ENCODE measurements around the gene ISOC1.

ISOC1 gene

DNA sequence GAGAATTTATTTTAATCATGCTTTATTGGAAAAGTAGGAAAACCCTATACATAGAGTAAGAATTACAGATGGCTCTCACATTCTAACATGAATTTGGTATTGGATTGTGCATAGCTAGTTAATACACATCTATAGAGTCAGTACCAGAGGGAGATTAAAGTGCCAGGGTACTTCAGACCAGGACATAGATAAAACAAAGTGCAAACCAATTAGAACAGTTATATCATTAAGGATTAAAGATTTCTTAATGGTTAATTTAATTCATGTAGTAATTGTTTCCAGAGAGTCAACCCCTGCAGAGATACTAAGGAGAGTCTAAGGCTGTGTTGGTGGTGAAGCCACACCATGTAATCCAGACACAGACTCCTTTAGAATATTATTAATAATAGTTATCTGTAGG lies 8.8 kb downstream of the ISOC1 start:
- no peak for TF ChIP-seq GATA1 (IDR thresholded peaks at IDR 0.05; ENCODE audit: low read depth, low read length)
- no peak for TF ChIP-seq POLR2A (IDR thresholded peaks at IDR 0.05; ENCODE audit: low read length)
- DNase-seq = no peak

- DNase-seq = no peak
- TF ChIP-seq GATA1 (IDR thresholded peaks at IDR 0.05; ENCODE audit: low read depth, low read length) = no peak
- no peak for TF ChIP-seq POLR2A (IDR thresholded peaks at IDR 0.05; ENCODE audit: low read length)
Observed at GRCh38 chr5:129104915-129105455, 10.4 kb downstream of the ISOC1 start.

- TF ChIP-seq POLR2A (IDR thresholded peaks at IDR 0.05; ENCODE audit: low read length) (no peak), GATA1 (IDR thresholded peaks at IDR 0.05; ENCODE audit: low read depth, low read length) (no peak)
- DNase-seq = no peak
Observed at GRCh38 chr5:129107637-129108036, 13.1 kb downstream of the ISOC1 start.

DNA sequence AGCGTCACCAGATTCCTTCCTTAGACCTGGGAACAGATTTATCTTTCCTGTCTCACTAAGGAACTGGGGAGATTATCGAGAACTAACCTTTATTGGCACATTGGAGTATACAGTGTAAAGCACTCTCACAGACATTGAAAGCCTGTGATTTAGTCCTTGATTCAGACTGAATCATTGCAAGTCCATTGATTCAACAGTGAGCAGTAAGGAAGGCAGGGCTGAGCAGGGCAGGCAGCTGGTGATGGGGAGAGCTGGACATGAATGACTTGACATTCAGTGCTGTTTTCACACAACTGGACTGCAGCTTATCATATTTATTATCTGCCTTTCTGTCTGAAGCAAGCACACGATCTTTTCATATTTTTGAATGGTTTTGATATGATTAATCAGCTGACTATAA lies 16.2 kb downstream of the ISOC1 start:
- TF ChIP-seq GATA1 (IDR thresholded peaks at IDR 0.05; ENCODE audit: low read depth, low read length) (no peak), POLR2A (IDR thresholded peaks at IDR 0.05; ENCODE audit: low read length) (no peak)
- no peak for DNase-seq

- DNase-seq = no peak
- TF ChIP-seq GATA1 (IDR thresholded peaks at IDR 0.05; ENCODE audit: low read depth, low read length) (no peak), POLR2A (IDR thresholded peaks at IDR 0.05; ENCODE audit: low read length) (no peak)
Observed at GRCh38 chr5:129111351-129111750, 16.8 kb downstream of the ISOC1 start.

GRCh38 chr5:129112295-129112694 lies 17.7 kb downstream of the ISOC1 start:
- no peak for TF ChIP-seq POLR2A (IDR thresholded peaks at IDR 0.05; ENCODE audit: low read length)
- no peak for TF ChIP-seq GATA1 (IDR thresholded peaks at IDR 0.05; ENCODE audit: low read depth, low read length)
- no peak for DNase-seq

DNA sequence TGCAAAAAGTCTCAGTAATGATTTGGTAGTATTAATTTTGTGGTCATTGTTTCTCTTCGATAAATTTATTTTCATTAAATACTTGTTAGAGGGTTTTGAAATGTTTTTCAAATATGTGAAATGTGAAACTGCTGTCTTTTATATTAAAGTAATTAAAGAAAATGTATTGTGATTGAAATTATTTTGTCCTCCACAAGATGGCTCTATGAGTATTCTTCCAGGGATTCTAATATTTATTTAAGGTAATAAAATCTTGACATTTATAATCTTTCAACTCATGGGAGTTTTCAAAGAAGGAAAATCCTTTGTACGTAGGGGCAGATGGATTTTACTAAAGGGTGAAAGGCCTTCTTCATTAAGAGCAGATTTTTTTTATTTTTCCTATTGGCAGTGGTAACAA lies 19.3 kb downstream of the ISOC1 start:
- no peak for TF ChIP-seq POLR2A (IDR thresholded peaks at IDR 0.05; ENCODE audit: low read length)
- no peak for TF ChIP-seq GATA1 (IDR thresholded peaks at IDR 0.05; ENCODE audit: low read depth, low read length)
- no peak for DNase-seq

DNA sequence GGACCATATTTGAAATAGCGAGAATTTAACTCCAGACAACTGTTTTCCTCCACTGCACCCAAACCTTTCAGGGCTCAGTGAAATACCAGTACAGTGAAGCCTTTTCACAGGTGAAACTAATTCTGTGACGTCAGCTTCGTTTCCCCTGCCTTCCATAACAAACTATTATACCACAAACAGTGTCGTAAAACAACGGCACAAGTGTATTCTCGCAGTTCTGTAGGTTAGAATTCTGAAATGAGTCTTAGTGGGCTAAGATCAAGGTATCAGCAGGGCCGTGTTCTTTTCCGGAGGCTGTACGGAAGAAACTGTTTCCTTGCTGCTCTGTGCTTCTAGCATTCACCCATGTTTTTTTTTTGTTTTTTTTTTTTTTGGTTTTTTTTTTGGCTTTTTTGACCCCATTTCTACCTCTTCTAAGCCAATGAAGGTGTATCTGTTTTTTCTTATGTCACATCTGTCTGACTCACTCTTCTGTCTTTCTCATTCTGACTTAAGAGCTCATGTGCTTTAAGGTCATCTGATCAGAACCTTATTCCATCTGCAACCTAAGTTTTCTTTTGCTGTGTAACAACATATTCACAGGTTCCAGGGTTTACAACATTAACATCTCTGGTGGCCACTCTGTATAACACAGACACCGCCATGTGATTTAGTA lies 20.1 kb downstream of the ISOC1 start:
- no peak for DNase-seq
- no peak for TF ChIP-seq GATA1 (IDR thresholded peaks at IDR 0.05; ENCODE audit: low read depth, low read length)
- TF ChIP-seq POLR2A (IDR thresholded peaks at IDR 0.05; ENCODE audit: low read length) = no peak

GRCh38 chr5:129115680-129116079 lies 21.1 kb downstream of the ISOC1 start:
- no peak for TF ChIP-seq POLR2A (IDR thresholded peaks at IDR 0.05; ENCODE audit: low read length)
- TF ChIP-seq GATA1 (IDR thresholded peaks at IDR 0.05; ENCODE audit: low read depth, low read length) = no peak
- DNase-seq = no peak

GRCh38 chr5:129116797-129117196 lies 22.2 kb downstream of the ISOC1 start:
- DNase-seq = no peak
- TF ChIP-seq GATA1 (IDR thresholded peaks at IDR 0.05; ENCODE audit: low read depth, low read length) = no peak
- no peak for TF ChIP-seq POLR2A (IDR thresholded peaks at IDR 0.05; ENCODE audit: low read length)

DNA sequence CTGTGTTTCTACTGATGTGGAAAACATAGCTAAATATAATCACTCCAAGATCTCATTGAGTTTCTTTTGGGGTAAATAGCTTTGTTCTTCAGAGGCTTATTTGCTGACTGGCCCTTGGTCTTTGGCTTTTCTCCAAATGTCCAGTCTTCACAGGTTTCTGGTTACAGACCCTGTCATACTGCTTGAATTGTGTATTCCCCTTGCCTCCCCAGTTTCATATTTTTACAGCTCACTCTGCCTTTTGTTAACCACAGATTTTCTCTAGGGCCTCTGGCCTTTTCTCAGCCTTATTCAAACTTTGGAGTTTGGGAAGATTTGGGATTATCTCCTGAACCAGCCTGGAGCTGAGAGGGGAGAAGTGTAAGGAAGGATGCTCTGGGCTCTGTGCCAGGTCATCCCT lies 23.9 kb downstream of the ISOC1 start:
- no peak for TF ChIP-seq GATA1 (IDR thresholded peaks at IDR 0.05; ENCODE audit: low read depth, low read length)
- TF ChIP-seq POLR2A (IDR thresholded peaks at IDR 0.05; ENCODE audit: low read length) = no peak
- DNase-seq = no peak

- no peak for TF ChIP-seq GATA1 (IDR thresholded peaks at IDR 0.05; ENCODE audit: low read depth, low read length)
- TF ChIP-seq POLR2A (IDR thresholded peaks at IDR 0.05; ENCODE audit: low read length) = no peak
- no peak for DNase-seq
Observed at GRCh38 chr5:129118826-129119225, 24.3 kb downstream of the ISOC1 start.

GRCh38 chr5:129120158-129120581 lies 25.6 kb downstream of the ISOC1 start:
- no peak for DNase-seq
- TF ChIP-seq POLR2A (IDR thresholded peaks at IDR 0.05; ENCODE audit: low read length) = no peak
- TF ChIP-seq GATA1 (IDR thresholded peaks at IDR 0.05; ENCODE audit: low read depth, low read length) = no peak

- no peak for DNase-seq
- no peak for TF ChIP-seq POLR2A (IDR thresholded peaks at IDR 0.05; ENCODE audit: low read length)
- TF ChIP-seq GATA1 (IDR thresholded peaks at IDR 0.05; ENCODE audit: low read depth, low read length) = no peak
Observed at GRCh38 chr5:129122560-129122959, 28.0 kb downstream of the ISOC1 start.

GRCh38 chr5:129124608-129125007 lies 30.1 kb downstream of the ISOC1 start:
- no peak for DNase-seq
- no peak for TF ChIP-seq GATA1 (IDR thresholded peaks at IDR 0.05; ENCODE audit: low read depth, low read length)

Measured in erythroblast (primary cell).